ENCODE measurements around the gene TRPM1.

The TRPM1 gene

GRCh38 chr15:31082771-31083369, 18.7 kb downstream of the TRPM1 start:
- DNase-seq (ENCODE audit: low spot score), result no peak

GRCh38 chr15:31081588-31082250, 19.8 kb downstream of the TRPM1 start:
- no peak for DNase-seq (ENCODE audit: low spot score)

- no peak for DNase-seq (ENCODE audit: low spot score)
Observed at GRCh38 chr15:31081056-31081455, 20.5 kb downstream of the TRPM1 start.

GRCh38 chr15:31080591-31081014, 20.9 kb downstream of the TRPM1 start:
- DNase-seq (ENCODE audit: low spot score), result peak; percentile 52

GRCh38 chr15:31079519-31079918, 22.0 kb downstream of the TRPM1 start:
- DNase-seq (ENCODE audit: low spot score), result no peak

- DNase-seq (ENCODE audit: low spot score), result no peak
Observed at GRCh38 chr15:31078471-31078870, 23.1 kb downstream of the TRPM1 start.

- no peak for DNase-seq (ENCODE audit: low spot score)
Observed at GRCh38 chr15:31077941-31078340, 23.6 kb downstream of the TRPM1 start.

GRCh38 chr15:31077181-31077580, 24.3 kb downstream of the TRPM1 start:
- DNase-seq (ENCODE audit: low spot score), result no peak

GRCh38 chr15:31074321-31074720, 27.2 kb downstream of the TRPM1 start:
- no peak for DNase-seq (ENCODE audit: low spot score)

- no peak for DNase-seq (ENCODE audit: low spot score)
Observed at GRCh38 chr15:31070867-31071266, 30.7 kb downstream of the TRPM1 start.

- DNase-seq (ENCODE audit: low spot score), result no peak
Observed at GRCh38 chr15:31069360-31070000, 32.0 kb downstream of the TRPM1 start.

GRCh38 chr15:31067890-31068603, 33.5 kb downstream of the TRPM1 start:
- no peak for DNase-seq (ENCODE audit: low spot score)

GRCh38 chr15:31065824-31066223, 35.7 kb downstream of the TRPM1 start:
- no peak for DNase-seq (ENCODE audit: low spot score)

- no peak for DNase-seq (ENCODE audit: low spot score)
Observed at GRCh38 chr15:31062911-31063310, 38.6 kb downstream of the TRPM1 start.

GRCh38 chr15:31062310-31062847, 39.1 kb downstream of the TRPM1 start:
- no peak for DNase-seq (ENCODE audit: low spot score)

- no peak for DNase-seq (ENCODE audit: low spot score)
Observed at GRCh38 chr15:31060429-31061140, 40.9 kb downstream of the TRPM1 start.

GRCh38 chr15:31058236-31058962, 43.1 kb downstream of the TRPM1 start:
- DNase-seq (ENCODE audit: low spot score), result no peak

GRCh38 chr15:31051496-31052080, 49.9 kb downstream of the TRPM1 start:
- no peak for DNase-seq (ENCODE audit: low spot score)

GRCh38 chr15:31050953-31051352, 50.6 kb downstream of the TRPM1 start:
- no peak for DNase-seq (ENCODE audit: low spot score)

- no peak for DNase-seq (ENCODE audit: low spot score)
Observed at GRCh38 chr15:31049682-31050615, 51.6 kb downstream of the TRPM1 start.
